Osteoblast (primary cell): ENCODE data around the gene CD2. TPM values are rescaled to one million over a fixed set of nuclear protein-coding genes. Genes with fewer than 3 reads are reported as not detected.
"Not testable (repeated sequence)": the region's sequence is repeated elsewhere in the genome, so short reads cannot be mapped to it uniquely, and the experiment has no call there.

Experiments
- DNase-seq: peaks from one replicate; pipeline ENCODE4 v3.0.0; 2011; ENCODE audit warnings: low spot score, mixed read lengths; ENCODE audit not compliant: insufficient read length; ENCODE audit errors: missing footprints
- H2AFZ ChIP-seq: 2 replicates; pipeline ENCODE4 v1.6.0; 2011; ENCODE audit warnings: mild to moderate bottlenecking, low read length
- H3K27ac ChIP-seq: 2 replicates; pipeline ENCODE4 v1.5.1; 2011; ENCODE audit warnings: mild to moderate bottlenecking, low read depth, low read length, moderate library complexity
- H3K27me3 ChIP-seq: 2 replicates; pipeline ENCODE4 v1.6.0; 2012; ENCODE audit warnings: mild to moderate bottlenecking, control low read depth, inconsistent platforms, low read length, moderate library complexity; ENCODE audit not compliant: insufficient read depth
- H3K36me3 ChIP-seq: 2 replicates; pipeline ENCODE4 v1.5.1; 2011; ENCODE audit warnings: mild to moderate bottlenecking, low read length, control low read depth, moderate library complexity; ENCODE audit not compliant: insufficient read depth
- H3K4me1 ChIP-seq: 2 replicates; pipeline ENCODE4 v1.5.1; 2011; ENCODE audit warnings: mild to moderate bottlenecking, low read length, control low read depth, moderate library complexity; ENCODE audit not compliant: insufficient read depth
- H3K4me2 ChIP-seq: 2 replicates; pipeline ENCODE4 v1.6.0; 2011; ENCODE audit warnings: mild to moderate bottlenecking, low read length; ENCODE audit not compliant: insufficient read depth
- H3K4me3 ChIP-seq: fragments of 200-600 bp; sonication (generic); 3 replicates; pipeline ENCODE4 v1.5.1; 2012; ENCODE audit warnings: mild to moderate bottlenecking, low read length, inconsistent platforms; ENCODE audit not compliant: insufficient read depth
- H3K79me2 ChIP-seq: 2 replicates; pipeline ENCODE4 v1.6.0; 2012; ENCODE audit warnings: mild to moderate bottlenecking, low read length, control low read depth, inconsistent platforms; ENCODE audit not compliant: insufficient read depth
- H3K9me3 ChIP-seq: 2 replicates; pipeline ENCODE4 v1.5.1; 2011; ENCODE audit warnings: low read depth, low read length, control low read depth
- H4K20me1 ChIP-seq: 2 replicates; pipeline ENCODE4 v1.6.0; 2012; ENCODE audit warnings: mild to moderate bottlenecking, low read length, control low read depth; ENCODE audit not compliant: insufficient read depth
- CTCF ChIP-seq: IDR thresholded peaks from 2 replicates; pipeline ENCODE4 v1.5.1; 2011; ENCODE audit warnings: mild to moderate bottlenecking, low read depth, low read length, moderate library complexity; ENCODE audit errors: extremely low read depth
- total RNA-seq: library from RNA; depleted of rRNA; stranded (reverse); fragments of >200 nt; gene quantifications from 2 replicates; pipeline ENCODE4 v1.2.3, GENCODE V29; 2012

The CD2 gene
- total RNA-seq, 1 donor: not detected

GRCh38 chr1:116751621-116752020, 2.6 kb upstream of the CD2 start:
- no peak for DNase-seq
- H3K27ac ChIP-seq: no peak overlapping the region
- H3K36me3 ChIP-seq: no peaks in the 10 kb centered on the region
- no peak overlapping the region for H2AFZ ChIP-seq
- H3K9me3 ChIP-seq: no peaks in the 10 kb centered on the region
- H3K79me2 ChIP-seq: no peaks in the 10 kb centered on the region
- H3K4me1 ChIP-seq: no peaks in the 10 kb centered on the region
- H4K20me1 ChIP-seq: no peaks in the 10 kb centered on the region
- no peak overlapping the region for H3K4me3 ChIP-seq
- H3K4me2 ChIP-seq: no peak overlapping the region
- no peaks in the 10 kb centered on the region for H3K27me3 ChIP-seq
- no peak for TF ChIP-seq CTCF

GRCh38 chr1:116753312-116753711, 918 bp upstream of the CD2 start:
- Histone ChIP-seq H3K9me3 (no peaks in the 10 kb centered on the region), H3K79me2 (no peaks in the 10 kb centered on the region), H3K4me1 (no peaks in the 10 kb centered on the region), H3K4me3 (no peak overlapping the region), H3K27ac (no peak overlapping the region), H2AFZ (no peak overlapping the region), H3K36me3 (no peaks in the 10 kb centered on the region), H3K4me2 (no peak overlapping the region), H4K20me1 (no peaks in the 10 kb centered on the region), H3K27me3 (no peaks in the 10 kb centered on the region)
- no peak for TF ChIP-seq CTCF
- no peak for DNase-seq

GRCh38 chr1:116755066-116755465, 836 bp downstream of the CD2 start:
- no peak overlapping the region for H3K4me2 ChIP-seq
- no peaks in the 10 kb centered on the region for H4K20me1 ChIP-seq
- no peaks in the 10 kb centered on the region for H3K27me3 ChIP-seq
- no peaks in the 10 kb centered on the region for H3K36me3 ChIP-seq
- no peak overlapping the region for H2AFZ ChIP-seq
- H3K9me3 ChIP-seq: no peaks in the 10 kb centered on the region
- no peaks in the 10 kb centered on the region for H3K4me1 ChIP-seq
- H3K27ac ChIP-seq: no peak overlapping the region
- H3K79me2 ChIP-seq: no peaks in the 10 kb centered on the region
- TF ChIP-seq CTCF: no peak
- no peak for DNase-seq
- no peak overlapping the region for H3K4me3 ChIP-seq

GRCh38 chr1:116755681-116756080, 1.5 kb downstream of the CD2 start:
- H3K4me1 ChIP-seq: no peaks in the 10 kb centered on the region
- no peak overlapping the region for H2AFZ ChIP-seq
- no peaks in the 10 kb centered on the region for H3K79me2 ChIP-seq
- no peak overlapping the region for H3K4me2 ChIP-seq
- H3K36me3 ChIP-seq: no peaks in the 10 kb centered on the region
- H3K27ac ChIP-seq: no peak overlapping the region
- H3K9me3 ChIP-seq: no peaks in the 10 kb centered on the region
- H4K20me1 ChIP-seq: no peaks in the 10 kb centered on the region
- no peak for DNase-seq
- H3K27me3 ChIP-seq: peaks cover 3% of the 10 kb centered on the region
- no peak for TF ChIP-seq CTCF
- no peak overlapping the region for H3K4me3 ChIP-seq

GRCh38 chr1:116756092-116756491, 1.9 kb downstream of the CD2 start:
- H3K79me2 ChIP-seq, H3K4me1 ChIP-seq, H3K4me3 ChIP-seq, H3K9me3 ChIP-seq, H4K20me1 ChIP-seq, DNase-seq, H3K36me3 ChIP-seq, H3K4me2 ChIP-seq, H3K27ac ChIP-seq, H2AFZ ChIP-seq, H3K27me3 ChIP-seq: not testable (repeated sequence)

- DNase-seq, H3K4me1 ChIP-seq, H3K27me3 ChIP-seq, H2AFZ ChIP-seq, H4K20me1 ChIP-seq, H3K4me3 ChIP-seq, H3K9me3 ChIP-seq, H3K27ac ChIP-seq, H3K36me3 ChIP-seq, H3K79me2 ChIP-seq, H3K4me2 ChIP-seq: not testable (repeated sequence)
Observed at GRCh38 chr1:116758456-116758815, 4.2 kb downstream of the CD2 start.
